Trophoblast cell (in vitro differentiated cells and primary cell): Measurements from ENCODE around the gene KLF7.

ENCODE experiments used
- DNase-seq, 2 donors: peaks; one replicate each; pipeline ENCODE4 v3.0.0-alpha.2; 2016
- H2AFZ ChIP-seq: 2 replicates; pipeline ENCODE4 v1.6.1; 2013; ENCODE audit warnings: low read length, moderate library complexity, mild to moderate bottlenecking; ENCODE audit not compliant: insufficient read depth, poor library complexity
- H2AK5ac ChIP-seq: 2 replicates; pipeline ENCODE4 v1.6.1; 2013; ENCODE audit warnings: mild to moderate bottlenecking, low read length
- H2BK120ac ChIP-seq: 2 replicates; pipeline ENCODE4 v1.6.1; 2013; ENCODE audit warnings: low read length, mild to moderate bottlenecking, moderate library complexity; ENCODE audit not compliant: insufficient read depth, poor library complexity
- H2BK12ac ChIP-seq: 2 replicates; pipeline ENCODE4 v1.6.1; 2013; ENCODE audit warnings: mild to moderate bottlenecking, low read length, moderate library complexity
- H2BK5ac ChIP-seq: 2 replicates; pipeline ENCODE4 v1.6.1; 2013; ENCODE audit warnings: low read length, low read depth, moderate library complexity, mild to moderate bottlenecking; ENCODE audit not compliant: poor library complexity
- H3K14ac ChIP-seq: 2 replicates; pipeline ENCODE4 v1.6.1; 2013; ENCODE audit warnings: mild to moderate bottlenecking, low read length
- H3K18ac ChIP-seq: 2 replicates; pipeline ENCODE4 v1.6.1; 2013; ENCODE audit warnings: mild to moderate bottlenecking, low read length
- H3K23ac ChIP-seq: 2 replicates; pipeline ENCODE4 v1.6.1; 2013; ENCODE audit warnings: low read length
- H3K27ac ChIP-seq: 2 replicates; pipeline ENCODE4 v1.5.1; 2013; ENCODE audit warnings: low read depth, mild to moderate bottlenecking, inconsistent platforms, low read length, moderate library complexity
- H3K27me3 ChIP-seq: 2 replicates; pipeline ENCODE4 v1.6.1; 2013; ENCODE audit warnings: inconsistent platforms, mild to moderate bottlenecking, low read length, moderate library complexity; ENCODE audit not compliant: insufficient read depth
- H3K36me3 ChIP-seq, 2 experiments: 1 replicate in 1 of 2; 2 replicates in 1 of 2; pipeline ENCODE4 v1.6.1; 2013; ENCODE audit warnings: low read length in 2 of 2, mild to moderate bottlenecking in 2 of 2, moderate library complexity in 1 of 2; ENCODE audit not compliant: insufficient read depth in 2 of 2, control insufficient read depth in 1 of 2
- H3K4ac ChIP-seq: 2 replicates; pipeline ENCODE4 v1.6.1; 2013; ENCODE audit warnings: low read depth, mild to moderate bottlenecking, low read length, moderate library complexity
- H3K4me1 ChIP-seq, 2 experiments: 1 replicate in 1 of 2; 2 replicates in 1 of 2; pipeline ENCODE4 v1.6.1; 2013; ENCODE audit warnings: low read length in 2 of 2, mild to moderate bottlenecking in 2 of 2, moderate library complexity in 1 of 2; ENCODE audit not compliant: insufficient read depth in 2 of 2, control insufficient read depth in 1 of 2
- H3K4me2 ChIP-seq: 2 replicates; pipeline ENCODE4 v1.6.1; 2013; ENCODE audit warnings: inconsistent platforms, mild to moderate bottlenecking, low read length, moderate library complexity
- H3K4me3 ChIP-seq: 2 replicates; pipeline ENCODE4 v1.5.1; 2013; ENCODE audit warnings: mild to moderate bottlenecking, low read depth, low read length, inconsistent platforms
- H3K79me1 ChIP-seq: one replicate; pipeline ENCODE4 v1.6.1; 2013; ENCODE audit warnings: low read length
- H3K79me2 ChIP-seq: 2 replicates; pipeline ENCODE4 v1.6.1; 2013; ENCODE audit warnings: low read length, mild to moderate bottlenecking; ENCODE audit not compliant: control insufficient read depth, insufficient read depth, poor library complexity
- H3K9ac ChIP-seq: 2 replicates; pipeline ENCODE4 v1.6.1; 2013; ENCODE audit warnings: mild to moderate bottlenecking, low read length
- H3K9me3 ChIP-seq: 2 replicates; pipeline ENCODE4 v1.6.1; 2013; ENCODE audit warnings: low read depth, mild to moderate bottlenecking, control low read depth, inconsistent platforms, low read length; ENCODE audit not compliant: insufficient read depth
- H4K12ac ChIP-seq: 2 replicates; pipeline ENCODE4 v1.6.1; 2013; ENCODE audit warnings: low read depth, mild to moderate bottlenecking, low read length, moderate library complexity
- H4K8ac ChIP-seq: 2 replicates; pipeline ENCODE4 v1.6.1; 2013; ENCODE audit warnings: low read depth, mild to moderate bottlenecking, low read length, moderate library complexity
- H4K91ac ChIP-seq: one replicate; pipeline ENCODE4 v1.6.1; 2013; ENCODE audit warnings: low read depth, mild to moderate bottlenecking, low read length, moderate library complexity
- WGBS: extraction: QIAGEN DNeasy Blood & Tissue Kit; methylation state at CpG from one replicate; pipeline ENCODE4 v1.1.7; 2013; ENCODE audit warnings: missing lambda C conversion rate; ENCODE audit not compliant: insufficient read length, insufficient coverage; ENCODE audit errors: extremely low coverage; 5-methylcytosine and 5-hydroxymethylcytosine counted together

The KLF7 gene

GRCh38 chr2:207123776-207124391 lies 41.9 kb downstream of the KLF7 start:
- no peak overlapping the region for H3K4me3 ChIP-seq
- no peaks in the 10 kb centered on the region for H3K9me3 ChIP-seq
- no peak for DNase-seq
- no peaks in the 10 kb centered on the region for H3K79me2 ChIP-seq
- peaks cover 2% of the 10 kb centered on the region for H3K79me1 ChIP-seq
- no peak overlapping the region for H3K4ac ChIP-seq
- H4K91ac ChIP-seq: no peak overlapping the region
- WGBS: no CpG with 5 or more reads among the region's 31 CpGs
- no peak overlapping the region for H3K23ac ChIP-seq
- H3K27me3 ChIP-seq: no peaks in the 10 kb centered on the region
- H4K8ac ChIP-seq: no peak overlapping the region
- no peak overlapping the region for H3K18ac ChIP-seq
- no peak overlapping the region for H3K27ac ChIP-seq
- H3K14ac ChIP-seq: no peak overlapping the region
- H3K4me1 ChIP-seq: peaks cover 5 to 9% of the 10 kb centered on the region in 2 experiments
- H2AK5ac ChIP-seq: no peak overlapping the region
- H3K9ac ChIP-seq: no peak overlapping the region
- peaks cover 8 to 10% of the 10 kb centered on the region in 2 experiments for H3K36me3 ChIP-seq
- no peak overlapping the region for H4K12ac ChIP-seq
- H2AFZ ChIP-seq: no peak overlapping the region
- H2BK5ac ChIP-seq: no peak overlapping the region
- no peak overlapping the region for H2BK12ac ChIP-seq
- no peak overlapping the region for H2BK120ac ChIP-seq
- no peak overlapping the region for H3K4me2 ChIP-seq

DNA sequence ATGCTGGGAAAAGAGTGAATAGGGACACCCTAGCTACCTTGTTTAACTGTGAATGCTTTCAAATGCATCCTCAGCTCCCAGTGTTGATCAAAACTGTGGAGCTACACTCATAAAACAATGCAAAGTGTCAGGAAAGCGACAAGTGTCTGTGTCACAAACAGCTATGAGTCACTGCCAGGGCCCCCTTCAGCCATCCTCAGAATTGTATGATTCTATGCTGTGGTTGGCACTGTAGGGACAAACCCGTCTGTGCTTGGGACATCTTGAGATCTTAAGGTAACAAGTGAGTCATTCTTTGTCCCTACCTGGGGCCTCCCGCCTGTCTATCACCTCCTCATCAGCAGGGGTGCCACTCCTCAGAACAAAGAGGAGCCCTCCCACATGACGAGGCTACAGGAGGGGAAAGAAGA lies 42.4 kb downstream of the KLF7 start:
- H2BK12ac ChIP-seq: no peak overlapping the region
- no peak overlapping the region for H3K14ac ChIP-seq
- no peak overlapping the region for H3K9ac ChIP-seq
- H3K27ac ChIP-seq: no peak overlapping the region
- H2BK120ac ChIP-seq: no peak overlapping the region
- no peak overlapping the region for H3K4ac ChIP-seq
- H3K36me3 ChIP-seq: peaks cover 8 to 10% of the 10 kb centered on the region in 2 experiments
- no peak overlapping the region for H2AFZ ChIP-seq
- H2BK5ac ChIP-seq: no peak overlapping the region
- peaks cover 2% of the 10 kb centered on the region for H3K79me1 ChIP-seq
- no peak overlapping the region for H3K4me3 ChIP-seq
- H3K4me2 ChIP-seq: no peak overlapping the region
- H4K91ac ChIP-seq: no peak overlapping the region
- DNase-seq: no peak
- WGBS: no CpG with 5 or more reads among the region's 4 CpGs
- no peak overlapping the region for H2AK5ac ChIP-seq
- H3K23ac ChIP-seq: no peak overlapping the region
- peaks cover 5 to 9% of the 10 kb centered on the region in 2 experiments for H3K4me1 ChIP-seq
- no peak overlapping the region for H3K18ac ChIP-seq
- H3K9me3 ChIP-seq: no peaks in the 10 kb centered on the region
- H3K79me2 ChIP-seq: no peaks in the 10 kb centered on the region
- no peaks in the 10 kb centered on the region for H3K27me3 ChIP-seq
- no peak overlapping the region for H4K8ac ChIP-seq
- no peak overlapping the region for H4K12ac ChIP-seq

DNA sequence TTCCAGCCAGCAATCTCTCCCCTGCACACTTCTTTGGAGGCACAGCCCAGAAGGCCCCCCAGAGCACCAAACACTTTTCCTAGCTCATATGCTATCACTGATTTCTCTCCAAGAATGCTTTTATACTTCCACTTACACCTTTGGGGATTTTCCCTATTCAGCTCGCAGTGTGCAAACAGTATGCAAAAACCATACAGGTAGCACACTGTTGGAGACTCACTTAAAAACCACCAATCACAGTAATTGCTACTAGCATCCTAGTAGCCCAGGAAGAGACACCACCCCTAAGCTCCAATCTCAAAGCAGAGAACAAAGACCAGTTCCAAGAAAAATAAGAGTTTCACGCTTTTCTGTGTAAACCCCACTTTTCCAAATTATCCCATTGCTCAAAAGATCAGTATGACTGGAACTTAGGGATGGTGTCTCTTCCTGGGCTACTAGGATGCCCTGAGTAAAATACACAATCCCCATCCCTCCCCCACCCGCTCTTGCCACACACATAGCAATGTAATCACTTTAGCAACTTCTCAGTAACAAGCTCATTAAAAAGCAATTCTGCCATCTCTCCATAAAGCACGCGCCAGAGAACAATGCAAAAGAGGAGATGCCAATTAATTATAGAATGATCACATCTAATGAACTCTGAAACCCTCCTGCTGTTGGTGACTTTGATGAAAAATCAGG lies 43.0 kb downstream of the KLF7 start:
- Histone ChIP-seq H2BK120ac (no peak overlapping the region), H3K4me3 (no peak overlapping the region), H2BK12ac (no peak overlapping the region), H2AK5ac (no peak overlapping the region), H3K18ac (no peak overlapping the region), H3K4ac (no peak overlapping the region), H2AFZ (no peak overlapping the region), H3K27ac (no peak overlapping the region), H4K12ac (no peak overlapping the region), H4K91ac (no peak overlapping the region), H2BK5ac (no peak overlapping the region), H3K79me1 (peaks cover 2% of the 10 kb centered on the region), H3K79me2 (no peaks in the 10 kb centered on the region), H3K27me3 (no peaks in the 10 kb centered on the region), H3K9ac (no peak overlapping the region), H3K4me2 (no peak overlapping the region), H3K23ac (no peak overlapping the region), H3K9me3 (no peaks in the 10 kb centered on the region), H3K14ac (no peak overlapping the region), H3K36me3 (peaks cover 8 to 10% of the 10 kb centered on the region in 2 experiments), H4K8ac (no peak overlapping the region), H3K4me1 (peaks cover 5 to 9% of the 10 kb centered on the region in 2 experiments)
- WGBS: no CpG with 5 or more reads among the region's 5 CpGs
- DNase-seq: no peak

DNA sequence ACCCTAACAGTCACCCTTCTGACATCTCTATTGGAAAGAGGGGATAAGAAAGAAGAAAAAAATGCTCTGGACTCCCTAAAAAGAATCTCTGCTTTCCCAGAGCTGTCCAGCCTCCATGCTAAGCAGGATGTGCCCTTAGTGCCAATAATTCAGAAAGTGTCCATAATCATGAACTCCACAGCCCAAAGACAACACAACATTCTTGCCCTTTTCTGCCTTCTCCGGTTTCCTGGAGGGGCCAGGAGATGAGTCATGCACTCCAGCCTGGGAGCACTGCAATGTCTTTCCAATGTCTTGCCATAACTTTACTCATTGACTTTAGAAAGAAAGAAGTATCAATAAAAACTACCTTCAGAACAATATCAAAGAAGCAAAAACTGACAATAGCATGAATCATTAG lies 44.0 kb downstream of the KLF7 start:
- Histone ChIP-seq H3K9me3 (no peaks in the 10 kb centered on the region), H4K12ac (no peak overlapping the region), H4K91ac (no peak overlapping the region), H3K27ac (no peak overlapping the region), H4K8ac (no peak overlapping the region), H3K27me3 (no peaks in the 10 kb centered on the region), H3K36me3 (peaks cover 8 to 10% of the 10 kb centered on the region in 2 experiments), H3K4ac (no peak overlapping the region), H3K4me3 (no peak overlapping the region), H2BK5ac (no peak overlapping the region), H3K18ac (no peak overlapping the region), H3K23ac (no peak overlapping the region), H2AK5ac (no peak overlapping the region), H2BK12ac (no peak overlapping the region), H3K79me1 (peaks cover 2% of the 10 kb centered on the region), H3K4me2 (no peak overlapping the region), H2AFZ (no peak overlapping the region), H3K79me2 (no peaks in the 10 kb centered on the region), H3K14ac (no peak overlapping the region), H2BK120ac (no peak overlapping the region), H3K4me1 (peaks cover 5 to 9% of the 10 kb centered on the region in 2 experiments), H3K9ac (no peak overlapping the region)
- no peak for DNase-seq
- no CpG with 5 or more reads among the region's 1 CpG for WGBS
